Skeletal muscle tissue (tissue), 4 donors: ENCODE data around the gene MYMX. TPM values are rescaled to one million over a fixed set of nuclear protein-coding genes. Genes with fewer than 3 reads are reported as not detected.

Experiments
- H3K27ac ChIP-seq: one replicate; pipeline ENCODE4 v1.7.0; 2013; ENCODE audit warnings: mild to moderate bottlenecking, low read depth, low read length, inconsistent platforms
- H3K27me3 ChIP-seq, 3 donors: one replicate each; pipeline ENCODE4 v1.7.0; 2013; ENCODE audit warnings: low read length in 3 of 3; ENCODE audit not compliant: control insufficient read depth in 3 of 3, insufficient read depth in 3 of 3
- H3K36me3 ChIP-seq, 3 donors: one replicate each; pipeline ENCODE4 v1.7.0; 2013; ENCODE audit warnings: low read length in 3 of 3; ENCODE audit not compliant: control insufficient read depth in 3 of 3, insufficient read depth in 3 of 3
- H3K4me1 ChIP-seq, 3 donors: one replicate each; pipeline ENCODE4 v1.7.0; 2013; ENCODE audit warnings: low read length in 3 of 3, mild to moderate bottlenecking in 3 of 3; ENCODE audit not compliant: control insufficient read depth in 3 of 3, insufficient read depth in 3 of 3
- H3K4me3 ChIP-seq, 3 donors: one replicate each; pipeline ENCODE4 v1.7.0; 2013; ENCODE audit warnings: low read length in 3 of 3
- H3K9ac ChIP-seq, 3 donors: one replicate each; pipeline ENCODE4 v1.7.0; 2013; ENCODE audit warnings: low read length in 3 of 3, mild to moderate bottlenecking in 3 of 3, moderate library complexity in 2 of 3, low read depth in 1 of 3
- H3K9me3 ChIP-seq, 3 donors: one replicate each; pipeline ENCODE4 v1.7.0; 2013; ENCODE audit warnings: low read length in 3 of 3; ENCODE audit not compliant: control insufficient read depth in 3 of 3
- total RNA-seq: library from RNA; depleted of rRNA; stranded (reverse); fragments of >200 nt; gene quantifications from one replicate; pipeline ENCODE4 v1.2.3, GENCODE V29; 2014
- donor health status: Osteomylitis.

MYMX gene
- total RNA-seq, 1 donor from 2014 or later = 7.3 TPM

DNA sequence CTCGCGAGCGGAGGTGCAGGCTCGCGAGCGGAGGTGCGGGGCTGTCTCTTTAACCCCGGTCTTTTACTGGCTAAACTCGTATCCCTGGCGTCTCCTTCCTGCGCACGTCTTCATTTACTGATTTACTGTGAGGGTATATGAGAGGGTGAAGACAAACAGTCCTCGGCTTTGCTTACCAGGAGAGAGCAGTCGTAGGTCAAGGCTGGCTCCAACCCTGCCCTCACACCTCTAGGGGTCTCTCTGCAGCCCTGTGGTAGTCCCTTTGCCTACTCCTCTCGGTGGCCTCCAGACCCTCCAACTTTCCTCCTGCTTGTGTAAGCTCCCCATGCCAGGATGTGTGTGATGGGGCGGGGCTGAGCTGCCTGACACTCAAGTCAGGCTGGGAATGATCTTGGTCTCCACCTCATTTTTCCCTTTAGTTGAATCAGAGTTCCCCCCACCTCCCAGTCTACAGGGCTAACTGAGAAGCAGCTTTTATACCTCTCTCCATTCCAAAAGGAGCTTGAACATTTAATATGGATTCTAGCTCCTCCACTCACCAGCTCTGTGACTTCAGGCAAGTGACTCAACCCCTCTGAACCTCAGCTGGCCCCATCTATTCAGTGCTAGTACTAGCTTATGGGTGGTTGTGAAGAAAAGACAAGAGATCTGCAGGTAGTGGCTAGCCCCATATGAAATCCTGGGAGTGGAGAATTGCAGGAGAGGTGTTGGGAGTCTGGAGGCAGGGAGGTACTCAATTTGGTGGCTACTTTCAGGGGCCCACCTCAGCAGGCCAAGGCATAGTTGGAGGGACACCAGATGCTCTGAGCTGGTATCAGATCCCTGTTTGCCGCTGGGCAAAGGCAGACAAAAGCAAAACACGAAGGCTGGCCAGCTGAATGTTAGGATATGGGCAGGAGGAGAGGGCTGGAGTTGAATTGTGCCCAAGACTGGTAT is 7.6 kb downstream of the MYMX start:
- Histone ChIP-seq H3K4me3 (peak overlapping the region; percentile 62 to 76 (median 73)), H3K9ac (peak overlapping the region; percentile 51 to 99 (median 65)), H3K9me3 (no peaks in the 10 kb centered on the region), H3K27me3 (no peaks in the 10 kb centered on the region), H3K27ac (peak overlapping the region; percentile 64), H3K36me3 (peaks cover 0 to 5% (median 3%) of the 10 kb centered on the region in 3 donors), H3K4me1 (peaks cover 77 to 78% (median 77%) of the 10 kb centered on the region in 3 donors)

GRCh38 chr6:44224965-44225305 is 8.2 kb downstream of the MYMX start:
- Histone ChIP-seq H3K9me3 (no peaks in the 10 kb centered on the region), H3K36me3 (peaks cover under 1 to 10% (median 8%) of the 10 kb centered on the region in 3 donors), H3K4me3 (peak overlapping the region in 1 of 3 donors; percentile 76), H3K9ac (peak overlapping the region in 2 of 3 donors; percentile 8 to 99), H3K27me3 (no peaks in the 10 kb centered on the region), H3K27ac (peak overlapping the region; percentile 94), H3K4me1 (peaks cover 82 to 84% (median 82%) of the 10 kb centered on the region in 3 donors)

GRCh38 chr6:44225579-44226325 is 9.0 kb downstream of the MYMX start:
- H3K9me3 ChIP-seq = no peaks in the 10 kb centered on the region
- H3K4me1 ChIP-seq = peaks cover 81 to 89% (median 88%) of the 10 kb centered on the region in 3 donors
- peaks cover 8 to 18% (median 17%) of the 10 kb centered on the region in 3 donors for H3K36me3 ChIP-seq
- H3K9ac ChIP-seq = peak overlapping the region; percentile 66 to 99 (median 92)
- no peaks in the 10 kb centered on the region for H3K27me3 ChIP-seq
- H3K27ac ChIP-seq = peak overlapping the region; percentile 94
- peak overlapping the region in 2 of 3 donors; percentile 23 to 41 for H3K4me3 ChIP-seq

- peak overlapping the region; percentile 69 to 89 (median 78) for H3K4me3 ChIP-seq
- no peaks in the 10 kb centered on the region for H3K9me3 ChIP-seq
- peak overlapping the region; percentile 92 to 99 (median 92) for H3K9ac ChIP-seq
- no peaks in the 10 kb centered on the region for H3K27me3 ChIP-seq
- H3K36me3 ChIP-seq = peaks cover 15 to 26% (median 24%) of the 10 kb centered on the region in 3 donors
- H3K27ac ChIP-seq = peak overlapping the region; percentile 94
- peaks cover 72 to 89% (median 84%) of the 10 kb centered on the region in 3 donors for H3K4me1 ChIP-seq
Measured at GRCh38 chr6:44226368-44227147, 9.8 kb downstream of the MYMX start.

- Histone ChIP-seq H3K9ac (peak overlapping the region; percentile 92 to 99 (median 92)), H3K4me3 (peak overlapping the region; percentile 69 to 89 (median 78)), H3K9me3 (no peaks in the 10 kb centered on the region), H3K36me3 (peaks cover 22 to 33% (median 31%) of the 10 kb centered on the region in 3 donors), H3K27ac (peak overlapping the region; percentile 94), H3K4me1 (peaks cover 68 to 90% (median 84%) of the 10 kb centered on the region in 3 donors), H3K27me3 (no peaks in the 10 kb centered on the region)
Measured at GRCh38 chr6:44227148-44227793, 10.5 kb downstream of the MYMX start.

DNA sequence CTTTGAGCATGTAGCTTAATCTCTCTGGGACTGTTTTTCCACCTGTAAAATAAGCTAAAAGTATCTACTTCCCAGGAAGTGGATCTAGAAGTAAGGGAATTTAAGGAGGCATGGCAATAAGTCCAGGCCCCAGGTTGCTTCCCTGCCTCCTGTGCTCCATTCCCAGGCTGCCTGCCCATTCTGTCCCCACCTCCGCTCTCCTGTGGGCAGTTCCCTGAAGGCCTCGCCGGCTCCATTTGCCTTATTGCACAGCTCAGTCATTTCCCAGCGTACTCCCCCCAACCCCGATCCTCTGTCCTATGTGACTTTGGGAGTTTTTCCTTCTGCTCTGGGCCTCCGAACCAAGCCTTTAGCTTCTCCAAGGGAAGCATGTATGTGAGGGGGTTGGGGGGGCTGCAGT is 11.3 kb downstream of the MYMX start:
- Histone ChIP-seq H3K9me3 (no peaks in the 10 kb centered on the region), H3K9ac (peak overlapping the region; percentile 92 to 99 (median 92)), H3K27me3 (no peaks in the 10 kb centered on the region), H3K36me3 (peaks cover 29 to 40% (median 38%) of the 10 kb centered on the region in 3 donors), H3K4me1 (peaks cover 68 to 90% (median 84%) of the 10 kb centered on the region in 3 donors), H3K27ac (peak overlapping the region; percentile 94), H3K4me3 (peak overlapping the region; percentile 69 to 89 (median 78))

DNA sequence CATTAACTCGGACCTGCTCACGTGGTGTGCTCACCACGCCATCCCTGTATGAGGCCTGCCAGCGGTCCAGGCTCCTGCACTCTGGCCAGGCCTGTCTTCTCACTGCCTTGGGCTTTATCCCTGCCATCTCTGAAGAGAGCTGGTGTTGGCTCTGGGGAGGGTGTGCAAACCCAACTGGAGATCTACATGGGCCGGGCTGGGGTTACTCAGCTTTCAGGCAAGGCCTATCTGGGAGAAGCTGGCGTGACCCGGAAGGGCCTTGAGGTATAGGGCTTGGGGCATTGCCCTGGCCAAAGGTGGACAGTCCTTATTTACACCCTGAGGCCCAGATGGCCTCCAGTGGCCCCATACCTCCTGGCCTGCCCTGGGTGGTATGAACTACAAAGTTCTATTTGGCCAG is 11.7 kb downstream of the MYMX start:
- peaks cover 33 to 44% (median 40%) of the 10 kb centered on the region in 3 donors for H3K36me3 ChIP-seq
- H3K9me3 ChIP-seq = no peaks in the 10 kb centered on the region
- H3K27me3 ChIP-seq = no peaks in the 10 kb centered on the region
- H3K27ac ChIP-seq = peak overlapping the region; percentile 94
- H3K4me3 ChIP-seq = peak overlapping the region; percentile 69 to 89 (median 78)
- peak overlapping the region; percentile 92 to 99 (median 92) for H3K9ac ChIP-seq
- H3K4me1 ChIP-seq = peaks cover 70 to 93% (median 87%) of the 10 kb centered on the region in 3 donors

DNA sequence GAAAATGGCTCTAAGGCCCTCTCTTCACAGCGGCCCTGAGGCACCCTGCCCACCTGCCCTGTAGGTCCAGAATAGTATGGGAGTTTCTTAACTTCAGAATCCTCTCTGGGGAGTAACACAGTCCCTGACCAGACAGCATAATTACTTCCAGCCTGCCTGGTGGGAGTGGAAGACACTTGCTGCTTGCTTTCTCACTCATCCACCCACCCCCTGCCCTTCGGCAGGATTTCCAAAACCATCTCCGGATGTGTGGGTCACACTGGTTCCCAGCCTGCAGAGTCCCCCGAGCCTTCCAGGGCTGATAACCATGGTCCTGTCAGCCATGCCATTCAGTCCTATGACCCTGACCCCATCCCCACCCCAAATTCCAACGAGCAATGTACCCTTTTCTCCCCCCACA is 12.1 kb downstream of the MYMX start:
- peaks cover 33 to 46% (median 40%) of the 10 kb centered on the region in 3 donors for H3K36me3 ChIP-seq

More for the DNA sequence above, 12.1 kb downstream of the MYMX start:
- Histone ChIP-seq H3K4me1 (peaks cover 75 to 97% (median 91%) of the 10 kb centered on the region in 3 donors), H3K27me3 (no peaks in the 10 kb centered on the region), H3K9ac (peak overlapping the region; percentile 92 to 99 (median 92)), H3K4me3 (peak overlapping the region; percentile 69 to 89 (median 78)), H3K9me3 (no peaks in the 10 kb centered on the region), H3K27ac (peak overlapping the region; percentile 94)
